Cortex of kidney (tissue), 1 donor: Measurements from ENCODE around the gene C1QB.
"Not testable (repeated sequence)": the region's sequence is repeated elsewhere in the genome, so short reads cannot be mapped to it uniquely, and the experiment has no call there.

Experiments
- DNase-seq: peaks from one replicate; lab custom pipeline; 2025; lab: John Stamatoyannopoulos, UW

Gene C1QB

GRCh38 chr1:22662986-22663408, 10.0 kb downstream of the C1QB start:
- DNase-seq, result no peak

GRCh38 chr1:22665752-22666151, 12.7 kb downstream of the C1QB start:
- DNase-seq, result no peak

- no peak for DNase-seq
Observed at GRCh38 chr1:22666412-22666811, 13.4 kb downstream of the C1QB start.

- not testable (repeated sequence) for DNase-seq
Observed at GRCh38 chr1:22668840-22669239, 15.8 kb downstream of the C1QB start.

- no peak for DNase-seq
Observed at GRCh38 chr1:22670352-22670975, 17.4 kb downstream of the C1QB start.

- DNase-seq, result no peak
Observed at GRCh38 chr1:22671999-22672398, 19.0 kb downstream of the C1QB start.

GRCh38 chr1:22673486-22674409, 20.7 kb downstream of the C1QB start:
- no peak for DNase-seq

GRCh38 chr1:22674410-22674749, 21.3 kb downstream of the C1QB start:
- DNase-seq, result no peak

GRCh38 chr1:22676151-22676550, 23.1 kb downstream of the C1QB start:
- not testable (repeated sequence) for DNase-seq

- no peak for DNase-seq
Observed at GRCh38 chr1:22676916-22677583, 24.0 kb downstream of the C1QB start.

GRCh38 chr1:22677931-22678896, 25.2 kb downstream of the C1QB start:
- DNase-seq, result no peak

- DNase-seq, result no peak
Observed at GRCh38 chr1:22680726-22681125, 27.7 kb downstream of the C1QB start.

- no peak for DNase-seq
Observed at GRCh38 chr1:22681556-22682276, 28.7 kb downstream of the C1QB start.

- DNase-seq, result no peak
Observed at GRCh38 chr1:22683547-22683946, 30.5 kb downstream of the C1QB start.

GRCh38 chr1:22685591-22686059, 32.6 kb downstream of the C1QB start:
- DNase-seq, result no peak

- DNase-seq, result no peak
Observed at GRCh38 chr1:22687191-22687590, 34.2 kb downstream of the C1QB start.

GRCh38 chr1:22688466-22688865, 35.4 kb downstream of the C1QB start:
- no peak for DNase-seq

GRCh38 chr1:22689505-22689904, 36.5 kb downstream of the C1QB start:
- no peak for DNase-seq

GRCh38 chr1:22691031-22691753, 38.2 kb downstream of the C1QB start:
- DNase-seq, result no peak

- DNase-seq, result no peak
Observed at GRCh38 chr1:22694172-22694571, 41.1 kb downstream of the C1QB start.
